Breast epithelium (tissue), 4 donors: ENCODE results near the gene NCOA5. TPM values are rescaled to one million over a fixed set of nuclear protein-coding genes. Genes with fewer than 3 reads are reported as not detected.

Experiments used
- DNase-seq, 2 donors: peaks; one replicate each; pipeline ENCODE4 v3.0.0-alpha.2; 2019; ENCODE audit warnings: low spot score in 2 of 2
- H3K27ac ChIP-seq, 2 donors: fragments of 200-600 bp; sonication (generic) in 1 of 2; one replicate each; pipeline ENCODE4 v1.5.1; 2016 to 2019; ENCODE audit warnings: mild to moderate bottlenecking in 1 of 2
- H3K27me3 ChIP-seq, 2 donors: fragments of 200-600 bp; sonication (generic) in 1 of 2; one replicate each; pipeline versions ENCODE4 v1.5.1 to v1.6.0; 2017 to 2019; ENCODE audit warnings: control low read depth in 1 of 2, mild to moderate bottlenecking in 1 of 2
- H3K36me3 ChIP-seq: fragments of 200-600 bp; one replicate; pipeline ENCODE4 v1.5.1; 2019
- H3K4me1 ChIP-seq, 2 donors: fragments of 200-600 bp; sonication (generic); one replicate each; pipeline ENCODE4 v1.5.1; 2016 to 2019; ENCODE audit warnings: control low read depth in 1 of 2
- H3K4me3 ChIP-seq, 3 donors: fragments of 200-600 bp; sonication (generic); 1 replicate in 2 of 3; 2 replicates in 1 of 3; pipeline ENCODE4 v1.5.1; 2016 to 2019; ENCODE audit warnings: mild to moderate bottlenecking in 3 of 3, moderate library complexity in 2 of 3
- H3K9me3 ChIP-seq, 2 donors: fragments of 200-600 bp; sonication (generic) in 1 of 2; one replicate each; pipeline ENCODE4 v1.5.1; 2016 to 2019; ENCODE audit warnings: control low read depth in 1 of 2
- CTCF ChIP-seq, 3 donors: fragments of 450-650 bp; IDR thresholded peaks; one replicate each; pipeline ENCODE4 v1.5.1; 2016 to 2017; ENCODE audit warnings: antibody characterized with exemption in 3 of 3, mild to moderate bottlenecking in 3 of 3, moderate library complexity in 3 of 3
- POLR2A ChIP-seq: fragments of 450-650 bp; IDR thresholded peaks from one replicate; pipeline ENCODE4 v1.6.1; 2016; ENCODE audit warnings: antibody characterized with exemption, mild to moderate bottlenecking, moderate library complexity
- POLR2AphosphoS5 ChIP-seq, 3 donors: sonication (generic); formaldehyde crosslinking; IDR thresholded peaks; one replicate each; pipeline ENCODE4 v1.6.1; 2017; ENCODE audit warnings: antibody characterized with exemption in 3 of 3
- intact Hi-C: fragments of 100-400 bp; cut with DNase I; formaldehyde crosslinking; loops from one replicate; pipeline ENCODE4 v1.15.1; 2023; ENCODE audit warnings: low total_unique reads
- total RNA-seq, 3 donors: library from RNA; depleted of rRNA; stranded (reverse); fragments of >200 nt; gene quantifications; one replicate each; pipeline ENCODE4 v1.1.0, GENCODE V29; 2016

The NCOA5 gene
- total RNA-seq, 3 donors from 2014 or later = 30.1 to 59.7 (median 36.1) TPM

DNA sequence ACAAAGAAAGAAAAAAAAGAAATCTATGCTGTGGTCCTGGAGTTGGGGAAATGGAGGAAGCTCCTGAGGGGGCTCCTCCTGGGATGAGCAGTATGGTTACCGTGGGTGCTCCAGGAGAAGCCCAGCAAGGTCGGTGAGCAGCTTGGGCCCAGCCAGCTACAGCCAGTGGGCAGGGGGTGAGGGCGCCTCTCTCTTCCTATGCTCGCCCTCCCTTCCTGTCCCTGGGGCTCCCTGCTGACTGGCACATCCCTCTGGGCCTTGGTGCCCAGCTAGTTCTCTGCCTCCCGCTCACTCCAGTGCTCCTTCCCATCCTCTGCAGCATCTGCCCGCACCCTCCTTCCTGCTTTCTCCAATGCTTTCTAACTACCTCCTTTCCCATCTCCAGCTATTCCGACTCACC lies 45.0 kb upstream of the NCOA5 start:
- H3K4me1 ChIP-seq = peaks cover 0 to 13% of the 10 kb centered on the region in 2 donors

DNA sequence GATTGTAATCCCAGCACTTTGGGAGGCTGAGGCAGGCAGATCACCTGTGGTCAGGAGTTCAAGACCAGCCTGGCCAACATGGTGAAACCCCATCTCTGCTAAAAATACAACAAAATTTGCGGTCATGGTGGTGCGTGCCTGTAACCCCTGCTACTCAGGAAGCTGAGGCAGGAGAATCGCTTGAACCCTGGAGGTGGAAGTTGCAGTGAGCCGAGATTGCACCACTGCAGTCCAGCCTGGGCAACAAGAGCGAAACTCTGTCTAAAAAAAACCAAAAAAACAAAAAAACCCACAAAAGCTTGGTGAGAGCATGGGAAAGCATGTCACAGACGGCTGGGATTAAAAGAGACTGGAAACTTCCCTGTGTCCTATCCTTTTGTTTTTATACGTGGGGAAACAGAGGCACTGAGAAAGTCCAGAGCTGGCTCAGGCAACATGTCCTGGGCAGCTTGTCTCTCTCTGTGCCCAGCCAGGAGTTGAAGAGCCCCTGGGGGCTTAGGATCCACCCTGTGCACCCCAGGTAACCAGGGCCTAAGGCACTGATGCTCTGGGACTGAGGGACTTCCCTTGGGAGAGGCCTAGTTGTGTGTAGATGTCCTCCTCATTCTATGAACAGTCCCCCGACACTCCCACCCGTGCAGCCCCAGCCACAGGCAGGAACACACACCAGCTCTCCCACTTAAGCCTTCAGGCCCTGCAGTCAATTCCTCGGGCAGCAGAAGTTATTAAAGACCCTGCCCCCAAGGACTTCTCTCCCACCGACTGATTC lies 44.3 kb upstream of the NCOA5 start:
- DNase-seq = no peak
- no peak overlapping the region for H3K4me3 ChIP-seq
- H3K27me3 ChIP-seq = peaks cover 0 to 9% of the 10 kb centered on the region in 2 donors
- H3K36me3 ChIP-seq = no peaks in the 10 kb centered on the region
- intact Hi-C loops = no loop called here
- TF ChIP-seq POLR2AphosphoS5 (IDR thresholded peaks at IDR 0.05) = no peak
- no peaks in the 10 kb centered on the region for H3K9me3 ChIP-seq
- no peak overlapping the region for H3K27ac ChIP-seq
- peaks cover 0 to 13% of the 10 kb centered on the region in 2 donors for H3K4me1 ChIP-seq

More for the DNA sequence above, 45.0 kb upstream of the NCOA5 start:
- DNase-seq = no peak
- Histone ChIP-seq H3K27ac (no peak overlapping the region), H3K27me3 (peaks cover 0 to 15% of the 10 kb centered on the region in 2 donors), H3K9me3 (no peaks in the 10 kb centered on the region), H3K4me3 (no peak overlapping the region), H3K36me3 (no peaks in the 10 kb centered on the region)
- TF ChIP-seq POLR2AphosphoS5 (IDR thresholded peaks at IDR 0.05) (no peak), CTCF (IDR thresholded peaks at IDR 0.05) (no peak), POLR2A (no peak)
- intact Hi-C loops = no loop called here

DNA sequence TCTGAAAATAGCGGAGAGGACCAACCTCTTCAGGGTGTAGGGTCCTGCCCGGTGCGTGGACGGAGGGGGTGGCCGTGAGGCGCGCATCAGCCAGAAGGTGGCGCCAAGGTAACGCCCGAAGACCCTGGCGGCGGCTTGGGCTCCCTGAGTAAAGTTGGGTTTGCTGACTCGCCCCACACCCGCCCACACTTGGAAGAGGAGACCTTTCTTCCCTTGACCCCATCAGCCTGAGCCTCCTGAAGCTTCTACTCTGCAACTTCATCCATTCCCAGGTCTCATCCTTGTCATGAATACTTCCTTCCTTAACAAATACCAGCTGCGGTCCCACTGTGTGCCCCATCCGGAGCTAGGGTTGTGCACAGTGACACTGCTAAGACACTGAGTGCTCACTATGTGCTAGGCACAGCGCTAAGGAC lies 43.0 kb upstream of the NCOA5 start:
- intact Hi-C loops = no loop called here
- peak overlapping the region in 1 of 3 donors; percentile 29 for H3K4me3 ChIP-seq
- H3K27me3 ChIP-seq = no peaks in the 10 kb centered on the region
- H3K27ac ChIP-seq = no peak overlapping the region
- peak; percentile 47 to 70 for DNase-seq
- peaks cover 0 to 13% of the 10 kb centered on the region in 2 donors for H3K4me1 ChIP-seq
- TF ChIP-seq POLR2AphosphoS5 (IDR thresholded peaks at IDR 0.05) (no peak), CTCF (IDR thresholded peaks at IDR 0.05) (peak in 2 of 3 donors; percentile 77)
- no peaks in the 10 kb centered on the region for H3K36me3 ChIP-seq
- H3K9me3 ChIP-seq = no peaks in the 10 kb centered on the region

DNA sequence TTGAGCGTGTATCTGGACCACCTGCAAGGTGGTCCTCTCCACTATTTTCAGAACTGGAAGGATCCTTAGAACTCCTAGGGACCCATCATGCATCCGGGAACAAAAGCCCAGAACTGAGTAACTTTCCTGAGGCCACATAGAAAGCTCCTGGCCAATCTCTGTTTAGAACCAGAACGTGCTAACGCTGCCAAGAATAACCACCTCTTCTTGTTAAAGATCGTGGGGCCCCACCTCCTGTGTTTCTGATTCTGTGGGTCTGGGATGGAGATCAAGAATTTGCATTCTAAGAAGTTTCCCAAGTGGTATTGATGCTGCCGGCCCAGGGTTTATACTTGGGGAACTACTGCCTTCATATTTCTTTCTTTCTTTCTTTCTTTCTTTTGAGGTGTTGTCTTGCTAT lies 41.6 kb upstream of the NCOA5 start:
- Histone ChIP-seq H3K36me3 (no peaks in the 10 kb centered on the region), H3K9me3 (no peaks in the 10 kb centered on the region), H3K27me3 (no peaks in the 10 kb centered on the region), H3K27ac (no peak overlapping the region), H3K4me1 (peaks cover 0 to 13% of the 10 kb centered on the region in 2 donors), H3K4me3 (no peak overlapping the region)
- no peak for TF ChIP-seq CTCF (IDR thresholded peaks at IDR 0.05)
- TF ChIP-seq POLR2A = no peak
- no peak for TF ChIP-seq POLR2AphosphoS5 (IDR thresholded peaks at IDR 0.05)
- intact Hi-C loops = no loop called here
- DNase-seq = no peak

- Histone ChIP-seq H3K36me3 (no peaks in the 10 kb centered on the region), H3K9me3 (no peaks in the 10 kb centered on the region), H3K27ac (no peak overlapping the region), H3K4me3 (no peak overlapping the region), H3K27me3 (no peaks in the 10 kb centered on the region), H3K4me1 (peaks cover 0 to 13% of the 10 kb centered on the region in 2 donors)
- peak in 1 of 2 donors; percentile 27 for DNase-seq
- TF ChIP-seq CTCF (IDR thresholded peaks at IDR 0.05) = no peak
- TF ChIP-seq POLR2AphosphoS5 (IDR thresholded peaks at IDR 0.05) = no peak
- intact Hi-C loops = no loop called here
Observed at GRCh38 chr20:46130534-46130933, 40.8 kb upstream of the NCOA5 start.
